ENCODE results near the gene SEMA6C. TPM values are rescaled to one million over a fixed set of nuclear protein-coding genes. Genes with fewer than 3 reads are reported as not detected.

Gene SEMA6C
- total RNA-seq, 1 donor from 2014 or later = 6.7 TPM

DNA sequence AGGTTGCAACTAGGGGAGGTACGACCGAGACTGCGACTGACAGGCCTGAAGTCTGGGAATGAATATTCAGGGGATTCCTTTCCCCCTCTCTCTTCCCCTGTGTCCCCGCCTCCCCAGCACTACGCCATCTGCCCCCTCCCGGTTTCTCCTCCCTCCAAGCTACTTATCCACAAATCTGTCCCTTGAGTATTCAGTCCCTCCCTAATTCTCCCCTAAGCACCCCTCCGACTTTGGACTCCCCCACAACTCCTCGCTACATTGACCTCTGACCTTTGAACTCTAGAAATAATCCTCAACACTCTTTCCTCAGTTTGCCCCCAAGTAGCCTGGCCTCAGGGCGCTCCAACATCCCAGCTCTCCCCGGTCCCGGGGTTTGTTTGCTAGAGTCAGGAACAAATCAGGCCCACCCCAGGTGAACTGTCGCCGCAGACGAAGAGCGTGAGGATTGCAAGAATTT is 18.9 kb upstream of the SEMA6C start:
- intact Hi-C loops (cut with DNase I) = no loop called here
- H3K27ac ChIP-seq = peak overlapping the region; percentile 86
- peak overlapping the region; percentile 73 for H3K4me3 ChIP-seq
- no peaks in the 10 kb centered on the region for H3K9me3 ChIP-seq
- peak; percentile 75 for DNase-seq
- peaks cover 16% of the 10 kb centered on the region for H3K4me1 ChIP-seq
- TF ChIP-seq, protein P1, sequence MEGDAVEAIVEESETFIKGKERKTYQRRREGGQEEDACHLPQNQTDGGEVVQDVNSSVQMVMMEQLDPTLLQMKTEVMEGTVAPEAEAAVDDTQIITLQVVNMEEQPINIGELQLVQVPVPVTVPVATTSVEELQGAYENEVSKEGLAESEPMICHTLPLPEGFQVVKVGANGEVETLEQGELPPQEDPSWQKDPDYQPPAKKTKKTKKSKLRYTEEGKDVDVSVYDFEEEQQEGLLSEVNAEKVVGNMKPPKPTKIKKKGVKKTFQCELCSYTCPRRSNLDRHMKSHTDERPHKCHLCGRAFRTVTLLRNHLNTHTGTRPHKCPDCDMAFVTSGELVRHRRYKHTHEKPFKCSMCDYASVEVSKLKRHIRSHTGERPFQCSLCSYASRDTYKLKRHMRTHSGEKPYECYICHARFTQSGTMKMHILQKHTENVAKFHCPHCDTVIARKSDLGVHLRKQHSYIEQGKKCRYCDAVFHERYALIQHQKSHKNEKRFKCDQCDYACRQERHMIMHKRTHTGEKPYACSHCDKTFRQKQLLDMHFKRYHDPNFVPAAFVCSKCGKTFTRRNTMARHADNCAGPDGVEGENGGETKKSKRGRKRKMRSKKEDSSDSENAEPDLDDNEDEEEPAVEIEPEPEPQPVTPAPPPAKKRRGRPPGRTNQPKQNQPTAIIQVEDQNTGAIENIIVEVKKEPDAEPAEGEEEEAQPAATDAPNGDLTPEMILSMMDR (IDR thresholded peaks at IDR 0.05) = no peak
- no peaks in the 10 kb centered on the region for H3K27me3 ChIP-seq
- peak; percentile 33 for ATAC-seq
- peaks cover 43% of the 10 kb centered on the region for H3K36me3 ChIP-seq

DNA sequence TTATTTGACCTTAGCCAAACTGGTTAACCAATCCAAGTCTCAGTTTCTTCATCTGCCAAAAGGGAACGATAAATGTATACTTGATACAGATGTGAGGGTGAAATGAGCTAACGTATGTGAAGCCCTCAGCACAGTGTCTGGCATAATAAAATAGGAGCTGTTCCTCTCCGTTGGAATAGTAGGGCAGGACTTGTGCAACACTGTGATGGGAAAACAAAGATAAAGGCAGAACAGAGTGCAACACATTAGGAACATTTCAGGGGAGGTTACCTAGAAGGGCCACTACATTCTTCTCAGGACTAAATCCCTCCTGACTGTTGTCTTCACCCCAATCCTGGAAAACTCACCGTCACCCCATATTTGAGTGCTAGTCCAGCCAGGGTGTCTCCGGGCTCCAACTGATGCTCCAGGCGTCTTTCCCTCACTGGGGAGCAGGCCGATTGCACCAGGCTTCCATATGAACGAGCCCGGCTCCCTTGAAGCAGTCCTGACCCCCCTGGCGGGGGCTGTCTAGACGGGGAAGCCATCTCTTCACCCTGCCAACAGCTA is 18.4 kb upstream of the SEMA6C start:
- DNase-seq (no peak), ATAC-seq (no peak)
- Histone ChIP-seq H3K9me3 (no peaks in the 10 kb centered on the region), H3K4me3 (peak overlapping the region; percentile 73), H3K4me1 (peaks cover 16% of the 10 kb centered on the region), H3K36me3 (peaks cover 42% of the 10 kb centered on the region), H3K27me3 (no peaks in the 10 kb centered on the region), H3K27ac (peak overlapping the region; percentile 86)
- intact Hi-C loops (cut with DNase I) = no loop called here
- TF ChIP-seq, protein P1 (IDR thresholded peaks at IDR 0.05) = no peak

DNA sequence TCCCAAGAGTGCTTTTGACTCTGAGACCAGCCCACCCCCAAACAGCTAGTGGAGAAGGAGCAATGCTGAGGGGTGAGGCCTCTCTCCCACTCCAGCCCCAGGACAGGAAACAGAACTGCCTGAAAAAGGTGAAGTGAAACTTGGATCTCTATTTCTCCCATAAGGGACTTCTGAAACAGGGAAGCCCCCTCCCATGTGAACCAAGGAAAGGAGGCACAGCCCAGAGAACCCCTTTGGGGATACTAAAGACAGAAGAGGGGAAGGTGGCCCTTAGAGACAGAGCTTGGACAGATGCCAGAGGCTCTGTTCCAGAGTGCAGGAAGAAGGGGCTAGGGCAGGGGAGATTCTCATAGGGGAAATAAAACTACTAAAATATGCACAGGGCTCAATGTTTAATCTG is 12.9 kb upstream of the SEMA6C start:
- H3K27ac ChIP-seq = peak overlapping the region; percentile 42
- TF ChIP-seq, protein P1 (IDR thresholded peaks at IDR 0.05) = no peak
- peaks cover 43% of the 10 kb centered on the region for H3K36me3 ChIP-seq
- DNase-seq = peak; percentile 5
- peak; percentile 9 for ATAC-seq
- intact Hi-C loops (cut with DNase I) = loop anchor here (5.0 kb wide), 1 partner anchor 57 kb away; no protein-coding TSS in a partner anchor
- H3K9me3 ChIP-seq = no peaks in the 10 kb centered on the region
- H3K27me3 ChIP-seq = no peaks in the 10 kb centered on the region
- peaks cover 2% of the 10 kb centered on the region for H3K4me1 ChIP-seq
- H3K4me3 ChIP-seq = no peak overlapping the region

DNA sequence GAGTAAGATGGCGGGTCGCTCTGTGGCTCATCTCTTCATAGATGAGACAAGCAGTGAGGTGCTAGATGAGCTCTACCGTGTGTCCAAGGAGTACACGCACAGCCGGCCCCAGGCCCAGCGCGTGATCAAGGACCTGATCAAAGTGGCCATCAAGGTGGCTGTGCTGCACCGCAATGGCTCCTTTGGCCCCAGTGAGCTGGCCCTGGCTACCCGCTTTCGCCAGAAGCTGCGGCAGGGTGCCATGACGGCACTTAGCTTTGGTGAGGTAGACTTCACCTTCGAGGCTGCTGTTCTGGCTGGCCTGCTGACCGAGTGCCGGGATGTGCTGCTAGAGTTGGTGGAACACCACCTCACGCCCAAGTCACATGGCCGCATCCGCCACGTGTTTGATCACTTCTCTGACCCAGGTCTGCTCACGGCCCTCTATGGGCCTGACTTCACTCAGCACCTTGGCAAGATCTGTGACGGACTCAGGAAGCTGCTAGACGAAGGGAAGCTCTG is 12.4 kb upstream of the SEMA6C start:
- ATAC-seq (no peak), DNase-seq (peak; percentile 60)
- H3K4me3 ChIP-seq = no peak overlapping the region
- TF ChIP-seq, protein P1 (IDR thresholded peaks at IDR 0.05) = no peak
- peaks cover 2% of the 10 kb centered on the region for H3K4me1 ChIP-seq
- intact Hi-C loops (cut with DNase I) = loop anchor here (5.0 kb wide), 1 partner anchor 56 kb away; no protein-coding TSS in a partner anchor
- peak overlapping the region; percentile 42 for H3K27ac ChIP-seq
- no peaks in the 10 kb centered on the region for H3K9me3 ChIP-seq
- H3K27me3 ChIP-seq = no peaks in the 10 kb centered on the region
- peaks cover 43% of the 10 kb centered on the region for H3K36me3 ChIP-seq

DNA sequence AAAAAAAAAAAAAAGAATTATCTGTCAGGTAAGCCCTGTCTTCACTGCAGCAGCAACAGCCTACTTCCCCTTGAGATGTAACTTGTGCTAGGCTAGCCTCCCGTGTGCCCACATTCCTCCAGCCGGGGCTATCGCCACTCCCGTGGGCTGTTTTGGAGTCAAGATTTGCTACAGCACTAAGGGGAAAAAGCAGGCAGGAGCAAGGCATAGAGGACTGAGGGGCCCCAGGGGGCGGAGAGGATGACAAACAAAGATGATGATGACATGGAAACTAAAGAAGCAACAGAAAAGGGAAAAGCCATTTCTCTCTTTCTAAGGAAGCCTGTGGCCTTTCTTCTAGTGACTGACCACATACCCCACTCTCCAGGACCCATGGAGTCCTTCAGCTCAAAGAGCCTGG is 11.9 kb upstream of the SEMA6C start:
- intact Hi-C loops (cut with DNase I) = loop anchor here (5.0 kb wide), 1 partner anchor 56 kb away; no protein-coding TSS in a partner anchor
- Histone ChIP-seq H3K9me3 (no peaks in the 10 kb centered on the region), H3K4me1 (peaks cover 2% of the 10 kb centered on the region), H3K4me3 (peak overlapping the region; percentile 52), H3K27ac (no peak overlapping the region), H3K27me3 (no peaks in the 10 kb centered on the region), H3K36me3 (peaks cover 43% of the 10 kb centered on the region)
- TF ChIP-seq, protein P1 (IDR thresholded peaks at IDR 0.05) = no peak
- ATAC-seq (no peak), DNase-seq (peak; percentile 46)

Data from upper lobe of right lung (tissue), 1 donor.